HepG2 (cell line): ENCODE results near the gene DLL1. TPM values are rescaled to one million over a fixed set of nuclear protein-coding genes. Genes with fewer than 3 reads are reported as not detected.

Source experiments
- AGO2 ChIP-seq: fragments of 200-400 bp; formaldehyde crosslinking; optimal IDR thresholded peaks from 2 replicates; pipeline ENCODE3; 2017; ENCODE audit warnings: mild to moderate bottlenecking, low read depth, low read length, moderate library complexity
- CENPX ChIP-seq: sonication (generic); formaldehyde crosslinking; IDR thresholded peaks from 2 replicates; pipeline ENCODE4 v1.9.0; 2021; ENCODE audit warnings: mild to moderate bottlenecking, missing genetic modification reagents, moderate library complexity
- GATAD1 ChIP-seq: IDR thresholded peaks from 2 replicates; pipeline ENCODE4 v1.6.1; 2016; ENCODE audit warnings: missing genetic modification reagents, missing compliant biosample characterization
- HDAC1 ChIP-seq: sonication (generic); formaldehyde crosslinking; IDR thresholded peaks from 2 replicates; pipeline ENCODE4 v1.5.1; 2020; ENCODE audit warnings: mild to moderate bottlenecking, missing genetic modification reagents
- IRF9 ChIP-seq: sonication (generic); formaldehyde crosslinking; IDR thresholded peaks from 2 replicates; pipeline ENCODE4 v1.8.0; 2022; ENCODE audit warnings: missing genetic modification reagents, mild to moderate bottlenecking, borderline replicate concordance
- JARID2 ChIP-seq: sonication (generic); formaldehyde crosslinking; IDR thresholded peaks from 2 replicates; pipeline ENCODE4 v1.8.1; 2023; ENCODE audit warnings: missing genetic modification reagents, inconsistent platforms; ENCODE audit not compliant: insufficient replicate concordance
- JUN ChIP-seq: sonication (generic); formaldehyde crosslinking; IDR thresholded peaks from 2 replicates; pipeline ENCODE4 v1.4.0; 2020; ENCODE audit warnings: mild to moderate bottlenecking, missing genetic modification reagents
- MIXL1 ChIP-seq: IDR thresholded peaks from 2 replicates; pipeline ENCODE4 v1.6.1; 2016
- NCOA2 ChIP-seq: sonication (generic); formaldehyde crosslinking; IDR thresholded peaks from 2 replicates; pipeline ENCODE4 v1.8.0; 2022; ENCODE audit warnings: inconsistent platforms
- RAD51 ChIP-seq: fragments of 450-650 bp; IDR thresholded peaks from 2 replicates; pipeline ENCODE4 v1.6.1; 2016; ENCODE audit warnings: borderline replicate concordance
- RBFOX2 ChIP-seq: fragments of 200-400 bp; formaldehyde crosslinking; IDR thresholded peaks from 2 replicates; pipeline ENCODE4 v1.6.1; 2017; ENCODE audit warnings: low read depth, mild to moderate bottlenecking, low read length
- TAF15 ChIP-seq: fragments of 200-400 bp; formaldehyde crosslinking; IDR thresholded peaks from one replicate; pipeline ENCODE4 v1.6.1; 2018; ENCODE audit warnings: mild to moderate bottlenecking, low read depth, low read length; ENCODE audit not compliant: poor library complexity, severe bottlenecking
- TEAD2 ChIP-seq: sonication (generic); formaldehyde crosslinking; IDR thresholded peaks from 2 replicates; pipeline ENCODE4 v1.9.0; 2021; ENCODE audit warnings: missing genetic modification reagents
- ZBTB20 ChIP-seq: sonication (generic); formaldehyde crosslinking; IDR thresholded peaks from 2 replicates; pipeline ENCODE4 v1.8.1; 2023; ENCODE audit warnings: missing genetic modification reagents, low read depth, mild to moderate bottlenecking, borderline replicate concordance
- ZC3H4 ChIP-seq: sonication (generic); formaldehyde crosslinking; IDR thresholded peaks from 2 replicates; pipeline ENCODE4 v1.4.0; 2020; ENCODE audit warnings: missing genetic modification reagents, borderline replicate concordance
- ZFP41 ChIP-seq: sonication (generic); formaldehyde crosslinking; IDR thresholded peaks from 2 replicates; pipeline ENCODE4 v1.4.0; 2020; ENCODE audit warnings: mild to moderate bottlenecking, missing genetic modification reagents, borderline replicate concordance
- ZFP62 ChIP-seq: sonication (generic); formaldehyde crosslinking; IDR thresholded peaks from 2 replicates; pipeline ENCODE4 v1.4.0; 2020; ENCODE audit warnings: missing genetic modification reagents
- ZFP82 ChIP-seq: sonication (generic); formaldehyde crosslinking; IDR thresholded peaks from 2 replicates; pipeline ENCODE4 v1.5.1; 2020; ENCODE audit warnings: mild to moderate bottlenecking, missing genetic modification reagents, borderline replicate concordance
- ZIK1 ChIP-seq: sonication (generic); formaldehyde crosslinking; IDR thresholded peaks from 2 replicates; pipeline ENCODE4 v1.5.0; 2020; ENCODE audit warnings: mild to moderate bottlenecking, low read depth, missing genetic modification reagents, borderline replicate concordance
- ZNF138 ChIP-seq: sonication (generic); formaldehyde crosslinking; IDR thresholded peaks from 2 replicates; pipeline ENCODE4 v1.5.0; 2020; ENCODE audit warnings: mild to moderate bottlenecking, low read depth, missing genetic modification reagents
- ZNF230 ChIP-seq: sonication (generic); formaldehyde crosslinking; IDR thresholded peaks from 2 replicates; pipeline ENCODE4 v1.4.0; 2020; ENCODE audit warnings: mild to moderate bottlenecking, missing genetic modification reagents
- ZNF281 ChIP-seq: sonication (generic); formaldehyde crosslinking; IDR thresholded peaks from 2 replicates; pipeline ENCODE4 v1.4.0; 2020; ENCODE audit warnings: missing genetic modification reagents, borderline replicate concordance
- ZNF296 ChIP-seq: sonication (generic); formaldehyde crosslinking; conservative IDR thresholded peaks from 2 replicates; pipeline ENCODE4 v1.5.0; 2020; ENCODE audit warnings: mild to moderate bottlenecking, missing genetic modification reagents
- ZNF414 ChIP-seq: sonication (generic); formaldehyde crosslinking; IDR thresholded peaks from 2 replicates; pipeline ENCODE4 v1.5.0; 2020; ENCODE audit warnings: missing genetic modification reagents
- ZNF766 ChIP-seq: sonication (generic); formaldehyde crosslinking; IDR thresholded peaks from 2 replicates; pipeline ENCODE4 v1.5.0; 2020; ENCODE audit warnings: missing genetic modification reagents, borderline replicate concordance
- ZSCAN22 ChIP-seq: sonication (generic); formaldehyde crosslinking; IDR thresholded peaks from 2 replicates; pipeline ENCODE4 v1.4.0; 2020; ENCODE audit warnings: mild to moderate bottlenecking, missing genetic modification reagents
- ZSCAN25 ChIP-seq: sonication (generic); formaldehyde crosslinking; IDR thresholded peaks from 2 replicates; pipeline ENCODE4 v1.8.0; 2022; ENCODE audit warnings: mild to moderate bottlenecking, missing genetic modification reagents
- polyA plus RNA-seq, 8 experiments: library from polyadenylated mRNA; depleted of rRNA in 3 of 8; stranded (reverse) in 7 of 8; unstranded in 1 of 8; fragments of >200 nt; fragmentation: Illumina TruSeq in 4 of 8; extraction: Trizol in 4 of 8; gene quantifications; 2 replicates each; pipeline versions ENCODE4 v1.2.1 to v1.2.3, GENCODE V29; 2011 to 2016; ENCODE audit warnings: low read depth in 4 of 8, missing spikeins in 1 of 8, mixed read lengths in 1 of 8; ENCODE audit not compliant: insufficient read depth in 1 of 8
- total RNA-seq, 5 experiments: library from RNA; depleted of rRNA; stranded (reverse); fragments of >200 nt; fragmentation: Illumina TruSeq; extraction: Trizol; gene quantifications; 2 replicates each; pipeline ENCODE4 v1.2.3, GENCODE V29; 2016; ENCODE audit warnings: low read depth in 1 of 5

DLL1 gene
- total and polyA plus RNA-seq, 2 of the 13 experiments (the other 11 are each of a cell fraction or from before 2014, with no cell fraction given) = not detected

- TF ChIP-seq ZNF281 (CRISPR knock-in tag) (no peak), CENPX (CRISPR knock-in tag) (no peak), ZSCAN25 (CRISPR knock-in tag) (peak; percentile 71; the same call in 1 of the 2 replicates), ZNF138 (peak; percentile 76; the same call in 1 of the 2 replicates), ZNF414 (CRISPR knock-in tag) (no peak; the same call in 1 of the 2 replicates), RBFOX2 (peak; percentile 99), ZNF230 (CRISPR knock-in tag) (peak; percentile 98; the same call in 1 of the 2 replicates), TEAD2 (CRISPR knock-in tag) (no peak), AGO2 (peak; percentile 75), ZNF296 (CRISPR knock-in tag) (no peak), ZFP41 (CRISPR knock-in tag) (peak; percentile 81; the same call in 1 of the 2 replicates), ZFP62 (CRISPR knock-in tag) (peak; percentile 88; the same call in 1 of the 2 replicates), ZSCAN22 (0 out of 2 replicates have a peak, but pooled peaks have one; percentile 65), TAF15 (peak; percentile 33), ZBTB20 (CRISPR knock-in tag) (peak; percentile 84), HDAC1 (CRISPR knock-in tag) (peak; percentile 96), MIXL1 (CRISPR knock-in tag) (0 out of 2 replicates have a peak, but pooled peaks have one; percentile 13), IRF9 (CRISPR knock-in tag) (peak; percentile 90), ZIK1 (peak; percentile 99), ZNF766 (peak; percentile 83; the same call in 1 of the 2 replicates), ZC3H4 (CRISPR knock-in tag) (no peak), RAD51 (no peak), NCOA2 (peak; percentile 49), JUN (CRISPR knock-in tag) (0 out of 2 replicates have a peak, but pooled peaks have one; percentile 60), ZFP82 (peak; percentile 85; the same call in 1 of the 2 replicates), GATAD1 (CRISPR knock-in tag) (peak; percentile 95), JARID2 (CRISPR knock-in tag) (no peak)
Observed at GRCh38 chr6:170306324-170307079, 15.6 kb upstream of the DLL1 start, which contains the start of gene FAM120B (continued).
